ENCODE results near the gene PARD6B. TPM values are rescaled to one million over a fixed set of nuclear protein-coding genes. Genes with fewer than 3 reads are reported as not detected.
"Not testable (repeated sequence)": the region's sequence is repeated elsewhere in the genome, so short reads cannot be mapped to it uniquely, and the experiment has no call there.

Gene PARD6B
- total and polyA plus RNA-seq, 12 donors, result 1.3 to 7.1 (median 3.4) TPM

DNA sequence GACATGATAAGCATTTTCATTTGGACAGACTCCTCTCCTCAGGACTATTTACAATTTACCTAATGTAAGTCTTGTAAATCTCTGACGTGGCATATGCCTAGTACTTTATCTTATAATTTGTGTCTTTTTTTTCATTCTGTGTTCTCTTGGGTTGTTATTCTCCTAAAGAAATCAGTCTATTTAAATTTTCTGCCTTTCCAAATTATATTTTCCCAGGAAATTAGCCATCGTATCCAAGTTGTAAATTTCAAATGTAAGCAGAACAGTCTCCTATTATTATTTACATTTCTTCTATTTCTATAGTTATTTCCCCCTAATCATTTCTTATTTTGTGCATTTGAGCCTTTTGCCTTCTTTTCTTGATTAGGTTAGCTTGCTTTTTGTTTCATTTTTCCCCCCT lies 46.0 kb downstream of the PARD6B start:
- intact Hi-C loops (cut with DNase I), result no loop called here
- Histone ChIP-seq H3K36me3 (no peaks in the 10 kb centered on the region), H3K4me3 (no peak overlapping the region), H3K27me3 (peaks cover 0 to 7% (median 6%) of the 10 kb centered on the region in 7 donors), H3K27ac (no peak overlapping the region), H3K4me1 (no peaks in the 10 kb centered on the region), H3K9me3 (no peaks in the 10 kb centered on the region)
- 74 to 76% methylated on average over 2 of the region's 2 CpGs for WGBS, 2 donors
- DNase-seq (no peak), ATAC-seq (no peak)
- TF ChIP-seq, protein P1, sequence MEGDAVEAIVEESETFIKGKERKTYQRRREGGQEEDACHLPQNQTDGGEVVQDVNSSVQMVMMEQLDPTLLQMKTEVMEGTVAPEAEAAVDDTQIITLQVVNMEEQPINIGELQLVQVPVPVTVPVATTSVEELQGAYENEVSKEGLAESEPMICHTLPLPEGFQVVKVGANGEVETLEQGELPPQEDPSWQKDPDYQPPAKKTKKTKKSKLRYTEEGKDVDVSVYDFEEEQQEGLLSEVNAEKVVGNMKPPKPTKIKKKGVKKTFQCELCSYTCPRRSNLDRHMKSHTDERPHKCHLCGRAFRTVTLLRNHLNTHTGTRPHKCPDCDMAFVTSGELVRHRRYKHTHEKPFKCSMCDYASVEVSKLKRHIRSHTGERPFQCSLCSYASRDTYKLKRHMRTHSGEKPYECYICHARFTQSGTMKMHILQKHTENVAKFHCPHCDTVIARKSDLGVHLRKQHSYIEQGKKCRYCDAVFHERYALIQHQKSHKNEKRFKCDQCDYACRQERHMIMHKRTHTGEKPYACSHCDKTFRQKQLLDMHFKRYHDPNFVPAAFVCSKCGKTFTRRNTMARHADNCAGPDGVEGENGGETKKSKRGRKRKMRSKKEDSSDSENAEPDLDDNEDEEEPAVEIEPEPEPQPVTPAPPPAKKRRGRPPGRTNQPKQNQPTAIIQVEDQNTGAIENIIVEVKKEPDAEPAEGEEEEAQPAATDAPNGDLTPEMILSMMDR (IDR thresholded peaks at IDR 0.05), result no peak

DNA sequence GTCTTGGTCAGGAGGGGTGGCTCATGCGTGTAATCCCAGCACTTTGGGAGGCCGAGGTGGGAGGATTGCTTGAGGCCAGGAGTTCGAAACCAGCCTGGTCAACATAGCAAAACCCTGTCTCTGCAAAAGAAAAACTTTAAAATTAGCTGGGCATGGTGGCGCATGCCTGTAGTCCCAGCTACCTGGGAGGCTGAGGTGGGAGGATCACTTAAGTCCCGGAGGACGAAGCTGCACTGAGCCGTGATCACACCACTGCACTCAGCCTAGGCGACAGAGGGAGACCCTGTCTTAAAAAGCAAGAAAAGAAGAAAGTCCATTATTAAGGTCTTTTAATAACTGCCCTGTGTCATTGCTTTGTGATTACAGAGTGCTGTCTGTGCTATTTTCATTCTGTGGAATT lies 47.6 kb downstream of the PARD6B start:
- 91 to 96% methylated on average over 8 of the region's 8 CpGs for WGBS, 2 donors
- intact Hi-C loops (cut with DNase I); H3K4me1 ChIP-seq; H3K9me3 ChIP-seq; ATAC-seq; DNase-seq; H3K27me3 ChIP-seq; H3K27ac ChIP-seq; H3K4me3 ChIP-seq; H3K36me3 ChIP-seq: not testable (repeated sequence)

DNA sequence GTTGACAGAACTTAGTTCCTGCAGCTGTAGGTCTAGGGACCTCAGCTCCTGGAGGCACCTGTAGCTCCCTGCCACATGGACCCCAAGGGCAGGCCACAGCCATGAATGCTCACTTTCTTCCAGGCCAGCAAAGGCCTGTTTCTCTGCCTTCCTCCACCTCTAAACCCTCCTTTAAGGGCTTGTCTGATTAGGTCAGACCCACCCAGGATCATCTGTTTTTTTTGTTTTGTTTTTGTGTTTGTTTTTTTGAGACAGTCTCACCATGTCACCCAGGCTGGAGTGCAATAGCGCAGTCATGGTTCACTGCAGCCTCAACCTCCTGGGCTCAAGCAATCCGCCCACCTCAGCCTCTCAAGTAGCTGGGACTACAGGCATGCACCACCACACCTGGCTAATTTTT lies 52.0 kb downstream of the PARD6B start:
- Histone ChIP-seq H3K4me3 (no peak overlapping the region), H3K4me1 (peaks cover 0 to 7% (median 0%) of the 10 kb centered on the region in 9 donors), H3K9me3 (no peaks in the 10 kb centered on the region), H3K36me3 (no peaks in the 10 kb centered on the region), H3K27ac (no peak overlapping the region), H3K27me3 (peaks cover 0 to 7% (median 0%) of the 10 kb centered on the region in 7 donors)
- intact Hi-C loops (cut with DNase I), result no loop called here
- ATAC-seq (no peak), DNase-seq (no peak)
- TF ChIP-seq, protein P1 (IDR thresholded peaks at IDR 0.05), result no peak
- WGBS, 2 donors, result 92 to 93% methylated on average over 2 of the region's 2 CpGs

DNA sequence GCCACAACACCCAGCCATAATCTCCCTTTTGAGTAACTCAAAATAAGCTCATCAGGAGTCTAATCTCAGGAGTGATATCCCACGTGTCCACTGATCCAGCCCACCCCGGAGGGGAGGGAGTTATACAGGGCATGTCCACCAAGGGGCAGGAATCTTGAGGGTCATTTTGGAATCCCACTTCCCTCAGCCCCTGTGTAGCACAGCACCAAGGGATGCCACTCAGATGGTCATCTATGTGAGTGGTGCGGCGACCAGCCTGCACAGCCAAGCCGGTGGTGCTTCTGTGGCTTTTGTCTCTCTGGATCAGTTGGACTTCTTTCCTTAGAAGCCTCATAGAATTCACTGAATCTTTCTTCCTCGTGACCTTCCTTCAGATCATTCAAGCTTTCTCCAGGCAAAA lies 52.5 kb downstream of the PARD6B start:
- peaks cover 0 to 7% (median 0%) of the 10 kb centered on the region in 7 donors for H3K27me3 ChIP-seq

DNA sequence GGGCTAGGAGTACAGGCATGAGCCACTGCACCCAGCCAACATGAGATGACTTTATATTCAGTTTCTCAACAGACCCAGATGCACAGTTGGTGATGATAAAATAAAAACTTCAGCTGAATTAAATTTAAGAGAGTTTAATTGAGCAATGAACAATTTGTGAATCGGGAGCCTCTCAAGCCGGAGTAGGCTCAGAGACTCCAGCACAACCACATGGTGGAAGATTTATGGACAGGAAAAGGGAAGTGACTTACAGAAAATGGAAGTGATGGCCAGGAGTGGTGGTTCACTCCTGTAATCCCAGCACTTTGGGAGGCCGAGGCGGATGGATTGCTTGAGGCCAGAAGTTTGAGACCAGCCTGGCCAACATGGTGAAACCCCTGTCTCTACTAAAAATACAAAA lies 53.1 kb downstream of the PARD6B start:
- DNase-seq, result no peak
- Histone ChIP-seq H3K36me3 (no peaks in the 10 kb centered on the region), H3K4me1 (peaks cover 0 to 12% (median 0%) of the 10 kb centered on the region in 9 donors), H3K9me3 (no peaks in the 10 kb centered on the region), H3K4me3 (no peak overlapping the region), H3K27me3 (peaks cover 0 to 7% (median 0%) of the 10 kb centered on the region in 7 donors), H3K27ac (no peak overlapping the region)
- TF ChIP-seq, protein P1 (IDR thresholded peaks at IDR 0.05), result no peak
- intact Hi-C loops (cut with DNase I), result no loop called here
- WGBS, 2 donors, result 83 to 87% methylated on average over 4 of the region's 4 CpGs
- no peak for ATAC-seq

More for the DNA sequence above, 52.5 kb downstream of the PARD6B start:
- TF ChIP-seq, protein P1 (IDR thresholded peaks at IDR 0.05), result no peak
- intact Hi-C loops (cut with DNase I), result no loop called here
- ATAC-seq, result no peak
- 72 to 87% methylated on average over 6 of the region's 6 CpGs for WGBS, 2 donors
- Histone ChIP-seq H3K4me1 (peaks cover 0 to 9% (median 0%) of the 10 kb centered on the region in 9 donors), H3K4me3 (no peak overlapping the region), H3K9me3 (no peaks in the 10 kb centered on the region), H3K36me3 (no peaks in the 10 kb centered on the region), H3K27ac (no peak overlapping the region)
- no peak for DNase-seq

Data from heart right ventricle (tissue), 16 donors.